Islet of Langerhans (tissue), 1 donor: ENCODE data around the gene C1GALT1.
A peak's percentile ranks its signal among the peaks of the same experiment; 100 is the strongest.
"Not testable (repeated sequence)": the region's sequence is repeated elsewhere in the genome, so short reads cannot be mapped to it uniquely, and the experiment has no call there.

Experiments
- FAIRE-seq: peaks from one replicate; lab custom pipeline; 2011; peaks lifted over from hg19 to GRCh38; lab: Jason Lieb, UNC

The C1GALT1 gene

GRCh38 chr7:7237201-7237977 is 55.0 kb downstream of the C1GALT1 start:
- no peak for FAIRE-seq

DNA sequence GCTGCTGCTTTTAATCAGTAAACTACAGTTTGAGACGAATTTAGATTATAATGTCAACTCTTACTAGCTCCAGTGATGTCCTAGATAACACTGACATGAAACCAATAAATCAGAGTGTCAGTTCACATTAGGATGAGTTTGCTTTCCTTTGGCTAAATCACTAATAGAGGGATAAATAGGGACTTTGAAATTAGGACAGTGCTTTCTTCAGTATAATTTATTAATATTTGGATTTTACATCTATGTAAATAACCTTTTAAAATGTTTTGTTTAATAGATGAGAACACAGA is 55.6 kb downstream of the C1GALT1 start:
- FAIRE-seq, result no peak

- FAIRE-seq, result no peak
Observed at GRCh38 chr7:7239346-7239745, 57.0 kb downstream of the C1GALT1 start.

GRCh38 chr7:7242899-7243298 is 60.6 kb downstream of the C1GALT1 start:
- no peak for FAIRE-seq

- not testable (repeated sequence) for FAIRE-seq
Observed at GRCh38 chr7:7245233-7245632, 62.9 kb downstream of the C1GALT1 start.

- FAIRE-seq, result no peak
Observed at GRCh38 chr7:7246223-7246622, 63.9 kb downstream of the C1GALT1 start.

GRCh38 chr7:7247658-7248057 is 65.3 kb downstream of the C1GALT1 start:
- FAIRE-seq, result peak; percentile 13

- FAIRE-seq, result no peak
Observed at GRCh38 chr7:7249814-7250213, 67.5 kb downstream of the C1GALT1 start.

DNA sequence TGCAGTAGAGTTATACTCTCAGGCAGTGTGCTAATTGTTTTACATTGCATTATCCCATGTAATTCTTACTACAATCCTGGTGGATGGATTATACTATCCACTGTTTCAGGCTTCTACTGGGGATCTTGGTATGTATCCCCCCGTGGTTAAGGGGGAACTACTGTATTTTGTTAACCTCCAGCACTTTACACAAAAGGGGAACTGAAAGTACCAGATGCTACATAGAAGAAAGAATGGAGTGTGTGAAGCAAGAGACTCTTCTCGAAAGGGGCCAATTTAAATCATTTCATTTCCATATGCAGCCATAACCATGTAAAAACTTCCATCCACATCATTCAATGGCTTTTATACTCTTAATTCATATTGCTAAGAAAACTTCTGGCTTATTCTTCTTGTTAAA is 69.4 kb downstream of the C1GALT1 start:
- no peak for FAIRE-seq

GRCh38 chr7:7254319-7254718 is 72.0 kb downstream of the C1GALT1 start:
- FAIRE-seq, result no peak

GRCh38 chr7:7254908-7255307 is 72.6 kb downstream of the C1GALT1 start:
- FAIRE-seq, result no peak

DNA sequence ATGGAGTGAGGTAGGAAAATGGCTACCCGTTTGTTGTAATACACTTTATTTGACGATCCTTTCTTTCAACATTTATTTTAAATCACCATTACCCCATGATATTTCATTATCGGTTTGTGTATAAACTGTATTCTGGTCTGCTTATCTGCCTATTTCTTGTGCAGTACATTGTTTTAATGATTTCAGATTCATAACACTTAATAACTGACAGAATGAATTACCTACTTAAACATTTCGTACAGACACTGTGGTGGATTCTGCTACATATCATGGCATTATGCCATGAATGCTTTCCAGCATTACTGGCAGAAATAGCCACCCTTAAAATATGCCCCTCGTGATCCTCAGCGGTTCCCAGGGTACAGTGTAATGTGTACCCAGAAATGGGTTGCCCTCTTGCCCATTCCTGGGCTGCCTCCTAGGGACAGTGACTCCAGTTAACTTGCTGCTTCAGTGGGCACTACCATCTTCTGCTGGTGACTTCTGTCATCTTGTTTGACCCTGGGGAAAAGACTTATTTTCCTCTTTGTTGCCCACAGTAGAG is 74.5 kb downstream of the C1GALT1 start:
- FAIRE-seq, result no peak

- FAIRE-seq, result no peak
Observed at GRCh38 chr7:7257899-7258692, 75.8 kb downstream of the C1GALT1 start.

DNA sequence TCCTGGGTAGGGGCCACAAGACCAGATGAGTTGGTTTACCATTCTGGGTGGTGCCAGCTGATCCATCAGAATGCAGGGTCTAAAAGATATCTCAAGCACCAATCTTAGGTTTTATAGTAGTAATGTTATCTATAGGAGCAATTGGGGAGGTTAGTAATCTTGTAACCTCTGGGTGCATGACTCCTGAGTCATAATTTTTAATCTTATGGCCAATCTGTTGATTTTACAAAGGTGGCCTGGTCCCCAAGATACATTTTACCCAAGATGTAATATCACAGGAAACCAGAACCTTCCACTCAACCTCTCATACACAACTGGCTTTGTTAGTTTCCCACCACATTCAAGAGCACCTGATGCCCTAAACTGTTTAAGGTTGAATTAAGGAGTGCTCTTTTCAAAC is 79.5 kb downstream of the C1GALT1 start:
- FAIRE-seq, result no peak

GRCh38 chr7:7263297-7264230 is 81.2 kb downstream of the C1GALT1 start:
- FAIRE-seq, result no peak

DNA sequence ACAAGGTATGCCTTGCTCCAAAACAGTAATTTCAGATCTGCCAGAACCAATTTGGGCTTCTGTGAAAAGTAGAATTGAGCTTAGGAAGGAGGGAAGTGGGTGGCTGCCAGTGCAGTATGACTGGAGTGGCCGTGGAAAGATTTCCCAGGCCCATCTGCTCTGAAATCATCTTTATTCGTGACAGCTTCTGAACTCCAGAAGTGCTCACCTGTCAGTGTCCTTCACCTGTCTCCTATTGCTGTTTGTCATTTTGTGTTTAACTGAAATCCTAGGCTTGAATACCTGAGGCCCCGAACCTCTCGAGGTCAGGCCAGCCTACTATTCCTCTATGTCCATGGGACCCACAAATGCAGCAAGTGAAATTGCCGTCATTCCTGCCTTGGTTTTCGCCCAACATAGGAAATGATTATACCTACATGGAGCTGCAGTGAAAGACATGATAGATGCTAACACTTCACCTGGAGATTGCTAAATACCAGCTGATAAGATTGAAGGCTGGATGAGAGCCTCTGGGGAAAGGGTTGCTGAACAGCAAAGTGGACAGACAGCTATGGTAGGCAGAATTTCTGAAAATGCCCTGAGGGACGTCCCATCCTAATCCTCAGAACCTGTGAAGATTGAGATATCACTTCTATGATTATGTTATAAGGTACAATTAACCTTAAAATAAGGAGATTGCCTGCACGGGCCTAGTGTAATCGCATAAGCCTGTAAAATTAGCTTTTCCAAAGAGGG is 82.1 kb downstream of the C1GALT1 start:
- no peak for FAIRE-seq

DNA sequence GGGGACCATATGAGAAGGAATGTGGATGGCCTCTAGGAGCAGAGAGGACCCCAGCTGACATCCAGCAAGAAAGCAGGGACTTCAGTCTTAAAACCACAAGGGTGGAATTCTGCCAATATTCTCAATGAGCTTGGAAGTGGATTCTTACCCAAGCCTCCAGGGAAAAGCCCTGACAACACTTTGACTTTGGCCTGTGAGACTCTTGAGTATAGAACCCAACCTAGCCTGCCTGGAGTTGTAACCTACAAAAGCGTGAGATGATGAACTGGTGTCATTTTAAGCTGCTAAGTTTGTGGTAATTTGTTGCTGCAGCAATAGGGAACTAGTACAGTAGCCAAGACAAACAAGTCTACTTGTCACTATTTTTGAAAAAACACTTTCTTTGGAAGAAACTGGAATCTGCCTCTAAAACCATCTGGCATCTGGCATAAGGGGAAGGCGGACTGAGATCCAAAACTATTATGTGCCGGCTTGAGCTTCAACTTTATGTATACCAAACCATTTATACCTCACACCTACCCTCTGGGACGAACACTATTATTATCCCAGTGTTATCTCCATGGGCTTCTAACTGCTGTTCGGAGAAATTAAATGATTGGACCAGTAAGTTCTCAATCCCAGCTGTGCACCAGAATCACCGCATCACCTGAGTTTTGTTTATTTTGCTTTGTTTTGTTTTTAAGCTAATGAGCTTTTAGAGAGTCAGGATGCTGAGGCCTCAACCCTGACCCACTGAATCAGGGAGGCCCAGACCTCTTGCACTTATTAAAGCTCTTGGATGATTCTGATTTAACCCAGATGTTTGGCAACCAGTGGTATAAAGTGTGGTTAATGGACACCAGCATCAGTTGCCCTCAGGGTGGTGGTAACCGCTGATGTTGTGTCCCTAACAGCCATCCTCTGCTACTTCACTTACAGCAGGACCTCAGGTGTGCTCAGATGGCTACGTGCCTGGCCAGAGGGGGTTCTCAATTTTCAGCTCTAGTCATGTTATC is 83.0 kb downstream of the C1GALT1 start:
- FAIRE-seq, result no peak

DNA sequence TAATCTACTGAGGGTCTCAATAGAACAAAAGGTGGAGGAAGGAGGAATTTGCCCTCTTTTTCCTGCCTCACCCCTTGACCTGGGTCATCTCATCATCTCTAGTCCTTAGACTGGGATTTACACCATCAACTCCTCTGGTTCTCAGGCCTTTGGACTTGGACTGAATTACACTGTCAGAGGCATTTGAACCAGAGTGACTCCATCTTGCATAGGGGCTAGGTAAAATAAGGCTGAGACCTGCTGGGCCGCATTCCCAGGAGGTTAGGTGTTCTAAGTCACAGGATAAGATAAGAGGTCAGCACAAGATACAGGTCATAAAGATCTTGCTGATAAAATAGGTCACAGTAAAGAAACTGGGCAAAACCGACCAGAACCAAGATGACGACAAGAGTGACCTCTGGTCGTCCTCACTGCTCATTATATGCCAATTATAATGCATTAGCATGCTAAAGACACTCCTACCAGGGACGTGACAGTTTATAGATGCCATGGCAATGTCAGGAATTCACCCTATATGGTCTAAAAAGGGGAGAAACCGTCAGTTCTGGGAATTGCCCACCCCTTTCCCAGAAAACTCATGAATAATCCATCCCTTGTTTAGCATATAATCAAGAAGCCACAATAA is 84.0 kb downstream of the C1GALT1 start:
- FAIRE-seq, result no peak

DNA sequence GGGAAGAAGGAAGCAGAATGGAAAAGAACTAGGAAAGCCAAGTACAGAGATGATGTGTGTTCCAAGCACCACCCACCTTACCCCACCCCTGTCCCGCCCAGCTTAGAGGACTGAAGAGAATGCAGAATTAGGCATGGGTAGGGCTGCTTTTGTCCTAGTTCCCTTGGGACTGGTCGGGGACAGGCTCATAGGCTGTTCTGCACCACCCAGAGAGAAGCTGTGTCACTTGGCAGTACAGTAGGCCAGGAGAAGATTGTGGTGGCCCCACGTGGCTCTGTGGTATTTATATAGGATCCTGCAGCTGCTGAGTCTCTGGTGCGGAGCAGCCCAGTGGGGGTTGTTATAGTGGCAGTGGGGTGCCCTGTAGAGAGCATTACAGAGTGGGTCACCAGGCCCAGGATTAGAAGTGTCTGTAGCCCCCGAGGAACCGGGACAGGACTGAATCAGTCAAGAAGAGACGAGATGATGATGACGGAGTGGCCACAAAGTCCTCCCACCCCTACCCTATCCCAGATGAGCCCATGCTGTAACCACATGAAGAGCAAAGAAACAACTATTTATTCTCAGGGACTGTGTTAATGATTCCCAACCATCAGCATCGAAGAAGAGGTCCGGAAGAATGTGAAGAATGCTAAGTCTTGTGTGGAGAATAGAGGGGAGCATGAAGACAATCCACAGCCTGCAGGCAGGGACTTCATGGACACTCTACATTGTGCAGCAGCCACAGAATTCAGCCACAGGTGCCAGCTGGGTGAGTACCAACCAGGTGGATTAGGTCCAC is 88.9 kb downstream of the C1GALT1 start:
- no peak for FAIRE-seq
